Measurements from ENCODE around the gene RASSF9. TPM values are rescaled to one million over a fixed set of nuclear protein-coding genes. Genes with fewer than 3 reads are reported as not detected.
A peak's percentile ranks its signal among the peaks of the same experiment; 100 is the strongest.

The RASSF9 gene
- total RNA-seq, 2 donors from 2014 or later, result 1.3 to 4.4 TPM

DNA sequence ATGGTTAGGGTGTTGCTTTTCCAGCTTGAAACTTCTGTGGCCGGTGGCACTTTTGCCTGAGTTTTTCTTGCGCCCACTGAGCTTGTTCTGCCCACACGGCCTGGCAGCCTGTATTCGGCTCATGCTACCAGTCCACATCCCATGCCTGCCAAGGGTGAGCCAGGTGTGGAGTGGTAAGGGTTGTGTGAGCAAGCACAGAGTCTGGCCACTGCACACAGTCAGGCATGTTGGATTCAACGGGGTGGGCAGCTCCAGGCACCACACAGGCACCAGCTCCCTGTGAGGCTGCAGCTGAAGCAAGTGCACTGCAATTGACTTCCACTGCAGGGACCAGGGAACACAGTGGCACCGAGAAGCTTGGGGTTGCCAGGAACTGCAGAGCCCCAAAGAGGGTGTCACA is 19.1 kb upstream of the RASSF9 start:
- H3K36me3 ChIP-seq (replicated peaks in 1 of 2; ENCODE audit: insufficient read depth in 1 of 2, low read depth in 2 of 2), result no peaks in the 10 kb centered on the region
- no peak for ATAC-seq
- H3K27me3 ChIP-seq, result no peaks in the 10 kb centered on the region
- WGBS, 2 donors, result 80 to 85% methylated on average over 4 to 6 of the region's 6 CpGs
- H3K4me3 ChIP-seq, result no peak overlapping the region
- no peaks in the 10 kb centered on the region for H3K9me3 ChIP-seq
- DNase-seq, result no peak
- H3K27ac ChIP-seq, result no peak overlapping the region
- no peaks in the 10 kb centered on the region for H3K4me1 ChIP-seq
- TF ChIP-seq, protein P1, sequence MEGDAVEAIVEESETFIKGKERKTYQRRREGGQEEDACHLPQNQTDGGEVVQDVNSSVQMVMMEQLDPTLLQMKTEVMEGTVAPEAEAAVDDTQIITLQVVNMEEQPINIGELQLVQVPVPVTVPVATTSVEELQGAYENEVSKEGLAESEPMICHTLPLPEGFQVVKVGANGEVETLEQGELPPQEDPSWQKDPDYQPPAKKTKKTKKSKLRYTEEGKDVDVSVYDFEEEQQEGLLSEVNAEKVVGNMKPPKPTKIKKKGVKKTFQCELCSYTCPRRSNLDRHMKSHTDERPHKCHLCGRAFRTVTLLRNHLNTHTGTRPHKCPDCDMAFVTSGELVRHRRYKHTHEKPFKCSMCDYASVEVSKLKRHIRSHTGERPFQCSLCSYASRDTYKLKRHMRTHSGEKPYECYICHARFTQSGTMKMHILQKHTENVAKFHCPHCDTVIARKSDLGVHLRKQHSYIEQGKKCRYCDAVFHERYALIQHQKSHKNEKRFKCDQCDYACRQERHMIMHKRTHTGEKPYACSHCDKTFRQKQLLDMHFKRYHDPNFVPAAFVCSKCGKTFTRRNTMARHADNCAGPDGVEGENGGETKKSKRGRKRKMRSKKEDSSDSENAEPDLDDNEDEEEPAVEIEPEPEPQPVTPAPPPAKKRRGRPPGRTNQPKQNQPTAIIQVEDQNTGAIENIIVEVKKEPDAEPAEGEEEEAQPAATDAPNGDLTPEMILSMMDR (IDR thresholded peaks at IDR 0.05), result no peak
- no peak for TF ChIP-seq POLR2A (IDR thresholded peaks at IDR 0.05)
- intact Hi-C loops (cut with DNase I), result no loop called here

DNA sequence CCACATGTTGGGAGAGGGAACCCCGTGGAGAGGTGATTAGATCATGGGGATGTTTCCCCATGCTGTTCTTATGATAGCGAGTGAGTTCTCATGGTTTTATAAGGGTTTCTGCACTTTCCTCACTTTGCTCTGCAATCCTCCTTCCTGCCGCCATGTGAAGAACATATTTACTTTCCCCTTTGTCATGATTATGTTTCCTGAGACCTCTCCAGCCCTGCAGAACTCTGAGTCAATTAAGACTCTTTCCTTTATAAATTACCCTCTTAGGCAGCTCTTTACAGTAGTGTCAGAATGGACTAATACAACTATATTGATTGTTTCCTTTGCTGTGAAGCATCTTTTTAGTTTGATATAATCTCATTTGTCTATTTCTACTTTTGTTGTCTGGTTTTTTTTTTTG is 13.1 kb upstream of the RASSF9 start:
- DNase-seq (no peak), ATAC-seq (no peak)
- Histone ChIP-seq H3K4me3 (no peak overlapping the region), H3K36me3 (replicated peaks in 1 of 2; ENCODE audit: insufficient read depth in 1 of 2, low read depth in 2 of 2) (no peaks in the 10 kb centered on the region), H3K9me3 (no peaks in the 10 kb centered on the region), H3K4me1 (no peaks in the 10 kb centered on the region), H3K27ac (no peak overlapping the region), H3K27me3 (no peaks in the 10 kb centered on the region)
- TF ChIP-seq, protein P1 (IDR thresholded peaks at IDR 0.05), result no peak
- no peak for TF ChIP-seq POLR2A (IDR thresholded peaks at IDR 0.05)
- 54 to 55% methylated on average over 3 of the region's 3 CpGs for WGBS, 2 donors
- intact Hi-C loops (cut with DNase I), result no loop called here

DNA sequence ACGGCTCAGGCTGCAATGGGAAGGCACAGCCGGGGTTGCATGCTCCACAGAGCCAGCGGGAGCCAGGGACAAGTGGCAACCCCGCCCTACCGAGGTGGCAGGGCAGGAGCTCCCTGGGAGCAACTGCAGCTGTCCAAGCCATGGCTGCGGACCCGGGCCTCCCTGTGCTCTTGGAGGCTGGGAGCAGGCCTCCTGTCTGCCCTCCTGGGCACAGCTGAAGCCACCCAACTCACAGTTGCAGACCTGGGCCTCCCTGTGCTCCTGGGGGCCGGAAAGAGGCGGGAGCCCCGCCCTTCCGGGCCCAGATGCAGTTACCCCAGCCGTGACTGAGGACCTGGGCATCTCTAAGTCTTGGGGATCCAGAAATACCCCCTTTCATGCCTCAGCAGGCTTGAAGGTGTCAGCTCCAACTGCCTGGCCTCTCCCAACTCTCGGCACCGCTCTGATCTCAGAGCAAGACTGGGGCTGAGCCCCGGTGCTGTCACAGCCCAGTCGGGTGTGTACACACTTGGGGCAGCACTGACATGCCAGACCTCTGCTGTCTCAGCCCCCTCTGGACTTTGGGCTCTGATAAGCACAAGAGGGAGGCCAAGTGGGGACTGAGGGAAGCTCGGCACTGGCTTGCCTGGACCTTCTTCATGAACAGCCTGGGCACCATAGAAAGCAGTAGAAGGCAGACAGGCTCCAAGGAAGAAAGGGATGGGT is 7.5 kb upstream of the RASSF9 start:
- Histone ChIP-seq H3K36me3 (replicated peaks in 1 of 2; ENCODE audit: insufficient read depth in 1 of 2, low read depth in 2 of 2) (no peaks in the 10 kb centered on the region), H3K4me3 (no peak overlapping the region), H3K4me1 (peaks cover 4% of the 10 kb centered on the region), H3K9me3 (no peaks in the 10 kb centered on the region), H3K27ac (no peak overlapping the region), H3K27me3 (no peaks in the 10 kb centered on the region)
- ATAC-seq, result no peak
- intact Hi-C loops (cut with DNase I), result no loop called here
- no peak for TF ChIP-seq POLR2A (IDR thresholded peaks at IDR 0.05)
- TF ChIP-seq, protein P1 (IDR thresholded peaks at IDR 0.05), result no peak
- WGBS, 2 donors, result 80 to 93% methylated on average over 7 to 17 of the region's 17 CpGs
- no peak for DNase-seq

DNA sequence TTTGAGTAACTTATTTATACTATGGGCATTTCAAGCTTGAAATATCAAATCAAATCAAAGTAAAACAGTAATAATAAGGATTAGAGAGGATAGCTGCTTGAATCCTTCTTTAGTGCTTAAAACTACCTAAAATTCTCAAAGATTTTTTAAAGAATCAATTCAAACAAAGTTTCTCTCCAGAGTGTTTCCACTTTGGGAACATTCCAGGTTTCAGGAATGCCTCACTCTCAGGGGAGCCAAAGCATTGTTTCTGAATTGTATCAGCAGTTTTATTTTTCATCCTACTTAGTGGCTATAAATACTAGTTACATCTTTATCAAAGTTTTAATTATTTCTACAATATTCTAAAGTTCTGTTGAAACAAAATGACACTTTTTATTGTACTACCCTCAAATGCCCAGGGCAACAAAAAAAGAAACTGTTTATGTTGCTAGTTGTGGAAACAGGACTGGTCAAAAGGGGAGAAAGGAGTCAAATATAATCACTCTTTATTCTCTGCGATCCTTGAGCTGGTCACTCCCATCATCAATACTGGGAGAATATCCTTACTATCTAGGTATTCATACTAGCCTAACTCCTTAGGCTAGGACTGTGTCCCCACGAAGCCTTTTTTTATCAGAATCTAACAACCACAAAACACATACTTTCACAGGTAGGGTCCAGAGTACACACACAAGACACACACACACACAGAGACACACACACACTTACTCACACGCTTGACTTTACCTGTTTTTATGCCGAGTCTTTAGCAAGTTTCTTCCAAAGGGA is 598 bp downstream of the RASSF9 start:
- no peaks in the 10 kb centered on the region for H3K27me3 ChIP-seq
- DNase-seq, result no peak
- no peak for TF ChIP-seq POLR2A (IDR thresholded peaks at IDR 0.05)
- TF ChIP-seq, protein P1 (IDR thresholded peaks at IDR 0.05), result no peak
- peaks cover 11% of the 10 kb centered on the region for H3K4me1 ChIP-seq
- 3 to 6% methylated on average over 4 of the region's 4 CpGs for WGBS, 2 donors
- no peaks in the 10 kb centered on the region for H3K9me3 ChIP-seq
- intact Hi-C loops (cut with DNase I), result no loop called here
- peak overlapping the region; percentile 49 to 82 (median 66) for H3K27ac ChIP-seq
- peak overlapping the region in 1 of 2 donors; percentile 14 for H3K4me3 ChIP-seq
- ATAC-seq, result peak; percentile 36
- H3K36me3 ChIP-seq (replicated peaks in 1 of 2; ENCODE audit: insufficient read depth in 1 of 2, low read depth in 2 of 2), result no peaks in the 10 kb centered on the region
